CD4-positive, alpha-beta T cell treated with Interleukin-2 at 100 ng/mL for 4 hours (primary cell): Measurements from ENCODE around the gene CYSTM1.
"Not testable (repeated sequence)": the region's sequence is repeated elsewhere in the genome, so short reads cannot be mapped to it uniquely, and the experiment has no call there.

ENCODE experiments used
- DNase-seq: peaks from one replicate; pipeline ENCODE4 v3.0.0-alpha.2; 2020; ENCODE audit warnings: low spot score

CYSTM1 gene

GRCh38 chr5:140150201-140150600, 24.8 kb upstream of the CYSTM1 start:
- DNase-seq = no peak

GRCh38 chr5:140151144-140152021, 23.6 kb upstream of the CYSTM1 start:
- no peak for DNase-seq

GRCh38 chr5:140152022-140152999, 22.7 kb upstream of the CYSTM1 start:
- DNase-seq = no peak

GRCh38 chr5:140153255-140153654, 21.7 kb upstream of the CYSTM1 start:
- DNase-seq = no peak

- DNase-seq = no peak
Observed at GRCh38 chr5:140153905-140154304, 21.1 kb upstream of the CYSTM1 start.

- DNase-seq = not testable (repeated sequence)
Observed at GRCh38 chr5:140154710-140155381, 20.1 kb upstream of the CYSTM1 start.

GRCh38 chr5:140157032-140157781, 17.8 kb upstream of the CYSTM1 start:
- peak; percentile 88 for DNase-seq

GRCh38 chr5:140159014-140159927, 15.7 kb upstream of the CYSTM1 start:
- DNase-seq = no peak

GRCh38 chr5:140162275-140162674, 12.7 kb upstream of the CYSTM1 start:
- no peak for DNase-seq

GRCh38 chr5:140162781-140163180, 12.2 kb upstream of the CYSTM1 start:
- no peak for DNase-seq

- DNase-seq = no peak
Observed at GRCh38 chr5:140165101-140165922, 9.7 kb upstream of the CYSTM1 start.

GRCh38 chr5:140165923-140166270, 9.1 kb upstream of the CYSTM1 start:
- DNase-seq = no peak

- no peak for DNase-seq
Observed at GRCh38 chr5:140166911-140167310, 8.1 kb upstream of the CYSTM1 start.

- DNase-seq = no peak
Observed at GRCh38 chr5:140168371-140168770, 6.6 kb upstream of the CYSTM1 start.

- no peak for DNase-seq
Observed at GRCh38 chr5:140169410-140169809, 5.6 kb upstream of the CYSTM1 start.

- DNase-seq = no peak
Observed at GRCh38 chr5:140172483-140172882, 2.5 kb upstream of the CYSTM1 start.

- DNase-seq = no peak
Observed at GRCh38 chr5:140174014-140174413, 974 bp upstream of the CYSTM1 start.

- DNase-seq = peak; percentile 49
Observed at GRCh38 chr5:140175367-140176030, 511 bp downstream of the CYSTM1 start.

GRCh38 chr5:140176031-140176387, 1.0 kb downstream of the CYSTM1 start:
- DNase-seq = no peak
